Mesendoderm (in vitro differentiated cells): ENCODE data around the gene FOXC1.
A peak's percentile ranks its signal among the peaks of the same experiment; 100 is the strongest.

ENCODE experiments used
- DNase-seq: peaks from one replicate; pipeline ENCODE4 v3.0.0; 2013
- H2AK5ac ChIP-seq: 2 replicates; pipeline ENCODE4 v1.6.1; 2013; ENCODE audit warnings: low read length, inconsistent platforms
- H2BK120ac ChIP-seq: 2 replicates; pipeline ENCODE4 v1.6.1; 2013; ENCODE audit warnings: low read depth, mild to moderate bottlenecking, low read length, moderate library complexity, mixed read lengths
- H2BK15ac ChIP-seq: replicated peaks from 2 replicates; pipeline ENCODE4 v1.6.1; 2013; ENCODE audit warnings: low read depth, mild to moderate bottlenecking, moderate library complexity
- H2BK5ac ChIP-seq: 2 replicates; pipeline ENCODE4 v1.6.1; 2013; ENCODE audit warnings: low read length, inconsistent platforms
- H3K18ac ChIP-seq: 2 replicates; pipeline ENCODE4 v1.6.1; 2013; ENCODE audit warnings: mild to moderate bottlenecking, low read length, mixed read lengths
- H3K23ac ChIP-seq: one replicate; pipeline ENCODE4 v1.6.1; 2013; ENCODE audit warnings: low read length
- H3K27ac ChIP-seq: 2 replicates; pipeline ENCODE4 v1.5.1; 2013; ENCODE audit warnings: low read depth, mild to moderate bottlenecking, inconsistent platforms, low read length, moderate library complexity
- H3K27me3 ChIP-seq: 2 replicates; pipeline ENCODE4 v1.6.1; 2013; ENCODE audit warnings: low read length, control low read depth, mild to moderate bottlenecking, inconsistent platforms; ENCODE audit not compliant: insufficient read depth, poor library complexity
- H3K36me3 ChIP-seq: 2 replicates; pipeline ENCODE4 v1.6.1; 2013; ENCODE audit warnings: low read length, inconsistent platforms; ENCODE audit not compliant: control insufficient read depth, insufficient read depth
- H3K4ac ChIP-seq: one replicate; pipeline ENCODE4 v1.6.1; 2013; ENCODE audit warnings: low read depth, mild to moderate bottlenecking, low read length, moderate library complexity
- H3K4me1 ChIP-seq: 2 replicates; pipeline ENCODE4 v1.6.1; 2013; ENCODE audit warnings: low read depth, low read length, inconsistent platforms; ENCODE audit not compliant: control insufficient read depth
- H3K4me2 ChIP-seq: 2 replicates; pipeline ENCODE4 v1.6.1; 2013; ENCODE audit warnings: low read length
- H3K4me3 ChIP-seq: 2 replicates; pipeline ENCODE4 v1.5.1; 2013; ENCODE audit warnings: mild to moderate bottlenecking, low read length
- H3K56ac ChIP-seq: one replicate; pipeline ENCODE4 v1.6.1; 2013; ENCODE audit warnings: low read length
- H3K79me1 ChIP-seq: 2 replicates; pipeline ENCODE4 v1.6.1; 2013; ENCODE audit warnings: low read length, inconsistent platforms
- H3K79me2 ChIP-seq: 2 replicates; pipeline ENCODE4 v1.6.1; 2013; ENCODE audit warnings: mild to moderate bottlenecking, low read length; ENCODE audit not compliant: control insufficient read depth, insufficient read depth
- H3K9ac ChIP-seq: 2 replicates; pipeline ENCODE4 v1.6.1; 2013; ENCODE audit warnings: low read length, inconsistent platforms
- H4K5ac ChIP-seq: one replicate; pipeline ENCODE4 v1.6.1; 2013; ENCODE audit warnings: low read length
- H4K8ac ChIP-seq: one replicate; pipeline ENCODE4 v1.6.1; 2013; ENCODE audit warnings: low read depth, mild to moderate bottlenecking, control low read depth, low read length, moderate library complexity
- WGBS: extraction: QIAGEN DNeasy Blood & Tissue Kit; methylation state at CpG from one replicate; pipeline ENCODE4 v1.1.7; 2013; ENCODE audit warnings: low lambda C conversion rate, missing lambda C conversion rate; ENCODE audit not compliant: insufficient coverage; ENCODE audit errors: extremely low coverage; 5-methylcytosine and 5-hydroxymethylcytosine counted together

Gene FOXC1

GRCh38 chr6:1598433-1598832 is 11.3 kb upstream of the FOXC1 start:
- no peaks in the 10 kb centered on the region for H3K36me3 ChIP-seq
- H3K4ac ChIP-seq, result no peak overlapping the region
- no peaks in the 10 kb centered on the region for H3K79me2 ChIP-seq
- H3K27me3 ChIP-seq, result no peaks in the 10 kb centered on the region
- no peak overlapping the region for H3K4me2 ChIP-seq
- H2BK15ac ChIP-seq, result no peak overlapping the region
- no peak overlapping the region for H3K27ac ChIP-seq
- no peak overlapping the region for H3K9ac ChIP-seq
- no peaks in the 10 kb centered on the region for H3K79me1 ChIP-seq
- no CpG with 5 or more reads among the region's 10 CpGs for WGBS
- peak overlapping the region; percentile 67 for H2AK5ac ChIP-seq
- no peak overlapping the region for H2BK5ac ChIP-seq
- no peak for DNase-seq
- no peak overlapping the region for H3K18ac ChIP-seq
- H3K4me3 ChIP-seq, result no peak overlapping the region
- H2BK120ac ChIP-seq, result no peak overlapping the region
- H4K8ac ChIP-seq, result no peak overlapping the region
- H4K5ac ChIP-seq, result no peak overlapping the region
- H3K4me1 ChIP-seq, result peaks cover 9% of the 10 kb centered on the region
- H3K56ac ChIP-seq, result no peak overlapping the region
- no peak overlapping the region for H3K23ac ChIP-seq

- Histone ChIP-seq H4K5ac (no peak overlapping the region), H3K27me3 (no peaks in the 10 kb centered on the region), H3K27ac (no peak overlapping the region), H2BK15ac (no peak overlapping the region), H3K4me2 (no peak overlapping the region), H3K36me3 (no peaks in the 10 kb centered on the region), H4K8ac (no peak overlapping the region), H3K79me1 (no peaks in the 10 kb centered on the region), H3K79me2 (no peaks in the 10 kb centered on the region), H3K18ac (no peak overlapping the region), H3K9ac (no peak overlapping the region), H2BK5ac (no peak overlapping the region), H3K4ac (no peak overlapping the region), H2AK5ac (no peak overlapping the region), H3K4me1 (peaks cover 9% of the 10 kb centered on the region), H2BK120ac (no peak overlapping the region), H3K56ac (no peak overlapping the region), H3K4me3 (no peak overlapping the region), H3K23ac (no peak overlapping the region)
- whole genome bisulfite sequencing, result no CpG with 5 or more reads among the region's 24 CpGs
- no peak for DNase-seq
Observed at GRCh38 chr6:1598886-1599285, 10.8 kb upstream of the FOXC1 start.

- Histone ChIP-seq H3K18ac (no peak overlapping the region), H3K4ac (no peak overlapping the region), H3K79me2 (no peaks in the 10 kb centered on the region), H3K27me3 (no peaks in the 10 kb centered on the region), H3K4me3 (no peak overlapping the region), H3K23ac (no peak overlapping the region), H2BK15ac (no peak overlapping the region), H2BK5ac (no peak overlapping the region), H3K9ac (no peak overlapping the region), H3K79me1 (no peaks in the 10 kb centered on the region), H2BK120ac (no peak overlapping the region), H3K4me1 (peaks cover 9% of the 10 kb centered on the region), H2AK5ac (no peak overlapping the region), H3K4me2 (no peak overlapping the region), H3K36me3 (no peaks in the 10 kb centered on the region), H4K8ac (no peak overlapping the region), H3K27ac (no peak overlapping the region), H4K5ac (no peak overlapping the region), H3K56ac (no peak overlapping the region)
- DNase-seq, result no peak
- WGBS, result no CpG with 5 or more reads among the region's 10 CpGs
Observed at GRCh38 chr6:1599469-1599868, 10.2 kb upstream of the FOXC1 start.

- WGBS, result no CpG with 5 or more reads among the region's 3 CpGs
Observed at GRCh38 chr6:1600063-1600763, 9.5 kb upstream of the FOXC1 start.

GRCh38 chr6:1600764-1601157 is 9.0 kb upstream of the FOXC1 start:
- WGBS, result no CpG with 5 or more reads among the region's 15 CpGs
- no peak overlapping the region for H3K18ac ChIP-seq
- H3K79me2 ChIP-seq, result no peaks in the 10 kb centered on the region
- no peak overlapping the region for H3K27ac ChIP-seq
- H3K36me3 ChIP-seq, result no peaks in the 10 kb centered on the region
- H2BK120ac ChIP-seq, result no peak overlapping the region
- no peak overlapping the region for H3K4me2 ChIP-seq
- H2BK5ac ChIP-seq, result no peak overlapping the region
- H2AK5ac ChIP-seq, result no peak overlapping the region
- H3K4ac ChIP-seq, result no peak overlapping the region
- H3K27me3 ChIP-seq, result peaks cover 10% of the 10 kb centered on the region
- no peak for DNase-seq
- H2BK15ac ChIP-seq, result no peak overlapping the region
- H3K4me3 ChIP-seq, result no peak overlapping the region
- no peaks in the 10 kb centered on the region for H3K79me1 ChIP-seq
- no peak overlapping the region for H3K56ac ChIP-seq
- no peak overlapping the region for H3K9ac ChIP-seq
- no peak overlapping the region for H4K5ac ChIP-seq
- no peak overlapping the region for H3K23ac ChIP-seq
- H4K8ac ChIP-seq, result no peak overlapping the region
- peaks cover 12% of the 10 kb centered on the region for H3K4me1 ChIP-seq

More at GRCh38 chr6:1600063-1600763, 9.5 kb upstream of the FOXC1 start:
- no peaks in the 10 kb centered on the region for H3K36me3 ChIP-seq
- no peak overlapping the region for H4K5ac ChIP-seq
- no peak overlapping the region for H2BK15ac ChIP-seq
- H3K27me3 ChIP-seq, result peaks cover 5% of the 10 kb centered on the region
- no peak overlapping the region for H2BK120ac ChIP-seq
- H3K4me2 ChIP-seq, result no peak overlapping the region
- no peaks in the 10 kb centered on the region for H3K79me2 ChIP-seq
- H3K9ac ChIP-seq, result no peak overlapping the region
- no peaks in the 10 kb centered on the region for H3K79me1 ChIP-seq
- no peak overlapping the region for H3K4ac ChIP-seq
- no peak overlapping the region for H2BK5ac ChIP-seq
- H3K4me1 ChIP-seq, result peaks cover 9% of the 10 kb centered on the region
- H3K23ac ChIP-seq, result no peak overlapping the region
- H3K56ac ChIP-seq, result no peak overlapping the region
- H4K8ac ChIP-seq, result no peak overlapping the region
- H3K27ac ChIP-seq, result no peak overlapping the region
- H2AK5ac ChIP-seq, result no peak overlapping the region
- no peak for DNase-seq
- no peak overlapping the region for H3K18ac ChIP-seq
- H3K4me3 ChIP-seq, result no peak overlapping the region
